GM12873 (cell line): ENCODE measurements around the gene APOBEC3A.

ENCODE experiments used
- TF ChIP-seq, protein P1 (sequence below): IDR thresholded peaks from 2 replicates; pipeline ENCODE4 v1.5.1; 2012; ENCODE audit warnings: low read depth, mild to moderate bottlenecking, moderate library complexity, low read length, control low read depth; ENCODE audit not compliant: insufficient read depth; ENCODE audit errors: missing control alignments

The APOBEC3A gene

DNA sequence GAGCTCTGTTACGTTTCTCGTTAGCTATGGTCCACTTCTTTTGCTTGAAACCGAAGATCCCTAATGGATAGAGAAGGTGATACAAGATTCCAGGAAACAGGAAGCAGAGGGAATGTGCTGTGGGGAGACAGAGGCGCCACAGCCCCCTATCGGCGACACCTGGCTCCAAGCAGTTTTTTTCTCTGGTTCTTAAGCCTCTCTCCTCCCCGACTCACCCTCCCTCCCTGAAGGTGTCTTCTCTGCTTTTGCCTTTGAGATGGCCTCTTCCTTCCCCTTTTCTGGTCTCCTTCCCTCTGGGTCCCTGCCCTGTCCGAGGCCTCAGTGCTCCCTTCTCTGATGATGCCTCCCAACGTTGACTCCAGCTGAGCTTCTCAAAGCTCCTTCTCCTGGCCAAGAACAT lies 14.2 kb upstream of the APOBEC3A start:
- TF ChIP-seq, protein P1, sequence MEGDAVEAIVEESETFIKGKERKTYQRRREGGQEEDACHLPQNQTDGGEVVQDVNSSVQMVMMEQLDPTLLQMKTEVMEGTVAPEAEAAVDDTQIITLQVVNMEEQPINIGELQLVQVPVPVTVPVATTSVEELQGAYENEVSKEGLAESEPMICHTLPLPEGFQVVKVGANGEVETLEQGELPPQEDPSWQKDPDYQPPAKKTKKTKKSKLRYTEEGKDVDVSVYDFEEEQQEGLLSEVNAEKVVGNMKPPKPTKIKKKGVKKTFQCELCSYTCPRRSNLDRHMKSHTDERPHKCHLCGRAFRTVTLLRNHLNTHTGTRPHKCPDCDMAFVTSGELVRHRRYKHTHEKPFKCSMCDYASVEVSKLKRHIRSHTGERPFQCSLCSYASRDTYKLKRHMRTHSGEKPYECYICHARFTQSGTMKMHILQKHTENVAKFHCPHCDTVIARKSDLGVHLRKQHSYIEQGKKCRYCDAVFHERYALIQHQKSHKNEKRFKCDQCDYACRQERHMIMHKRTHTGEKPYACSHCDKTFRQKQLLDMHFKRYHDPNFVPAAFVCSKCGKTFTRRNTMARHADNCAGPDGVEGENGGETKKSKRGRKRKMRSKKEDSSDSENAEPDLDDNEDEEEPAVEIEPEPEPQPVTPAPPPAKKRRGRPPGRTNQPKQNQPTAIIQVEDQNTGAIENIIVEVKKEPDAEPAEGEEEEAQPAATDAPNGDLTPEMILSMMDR, result peak; percentile 47

DNA sequence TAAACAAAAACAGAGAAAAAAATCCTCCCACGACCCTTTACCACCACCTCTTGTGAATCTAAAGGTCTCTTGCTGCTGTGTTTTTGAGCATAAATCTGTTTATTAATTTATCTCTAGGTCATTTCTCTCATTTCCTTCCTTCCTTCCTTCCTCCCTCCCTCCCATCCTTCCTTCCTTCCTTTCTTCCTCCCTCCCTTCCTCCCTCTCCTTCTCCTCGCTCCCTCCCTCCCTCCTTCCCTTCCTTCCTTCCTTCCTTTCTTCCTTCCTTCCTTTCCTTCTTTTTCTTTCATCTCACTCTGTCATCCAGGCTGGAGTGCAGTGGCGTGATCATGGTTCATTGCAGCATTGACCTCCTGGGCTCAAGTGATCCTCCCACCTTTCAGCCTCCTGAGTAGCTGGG lies 13.5 kb upstream of the APOBEC3A start:
- TF ChIP-seq, protein P1, result no peak

DNA sequence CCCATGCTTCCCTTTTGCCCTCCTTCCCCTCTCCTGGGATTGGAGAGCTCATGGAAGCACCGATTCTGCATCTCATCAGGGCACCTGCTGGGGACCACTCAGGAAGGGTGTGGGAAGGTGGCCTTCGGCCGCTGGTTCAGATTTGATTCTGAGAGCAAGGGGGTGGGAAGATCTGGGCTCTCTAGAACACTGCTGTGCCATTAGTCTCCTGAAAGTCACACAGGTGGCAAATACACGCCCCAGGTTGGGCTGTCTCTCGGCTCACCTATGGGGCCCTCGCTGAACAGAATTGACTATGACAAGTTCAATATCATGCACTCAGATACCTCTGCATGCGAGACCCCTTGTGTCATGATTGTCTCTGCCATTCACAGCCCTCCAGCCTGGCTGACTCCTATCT lies 12.8 kb upstream of the APOBEC3A start:
- TF ChIP-seq, protein P1, result no peak

DNA sequence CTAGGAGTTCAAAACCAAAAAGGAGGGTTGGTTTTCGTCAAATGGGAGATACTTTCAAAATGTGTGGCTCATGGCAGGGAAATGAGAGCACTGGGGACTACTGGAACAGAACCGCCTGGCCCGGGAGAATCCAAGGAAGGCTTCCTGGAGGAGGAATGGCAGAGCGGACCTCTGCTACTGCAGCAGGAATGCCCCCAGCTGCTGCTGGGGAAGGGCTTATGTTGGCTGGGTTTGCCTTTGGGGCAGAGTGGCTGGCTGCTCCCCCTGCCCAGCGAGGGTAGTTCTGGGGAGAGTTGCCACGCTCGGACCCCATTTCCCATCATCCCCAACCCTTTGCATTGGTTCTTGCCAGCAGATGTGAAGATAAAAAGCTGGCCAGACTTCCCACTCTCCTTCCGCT lies 10.6 kb upstream of the APOBEC3A start:
- TF ChIP-seq, protein P1, result no peak

DNA sequence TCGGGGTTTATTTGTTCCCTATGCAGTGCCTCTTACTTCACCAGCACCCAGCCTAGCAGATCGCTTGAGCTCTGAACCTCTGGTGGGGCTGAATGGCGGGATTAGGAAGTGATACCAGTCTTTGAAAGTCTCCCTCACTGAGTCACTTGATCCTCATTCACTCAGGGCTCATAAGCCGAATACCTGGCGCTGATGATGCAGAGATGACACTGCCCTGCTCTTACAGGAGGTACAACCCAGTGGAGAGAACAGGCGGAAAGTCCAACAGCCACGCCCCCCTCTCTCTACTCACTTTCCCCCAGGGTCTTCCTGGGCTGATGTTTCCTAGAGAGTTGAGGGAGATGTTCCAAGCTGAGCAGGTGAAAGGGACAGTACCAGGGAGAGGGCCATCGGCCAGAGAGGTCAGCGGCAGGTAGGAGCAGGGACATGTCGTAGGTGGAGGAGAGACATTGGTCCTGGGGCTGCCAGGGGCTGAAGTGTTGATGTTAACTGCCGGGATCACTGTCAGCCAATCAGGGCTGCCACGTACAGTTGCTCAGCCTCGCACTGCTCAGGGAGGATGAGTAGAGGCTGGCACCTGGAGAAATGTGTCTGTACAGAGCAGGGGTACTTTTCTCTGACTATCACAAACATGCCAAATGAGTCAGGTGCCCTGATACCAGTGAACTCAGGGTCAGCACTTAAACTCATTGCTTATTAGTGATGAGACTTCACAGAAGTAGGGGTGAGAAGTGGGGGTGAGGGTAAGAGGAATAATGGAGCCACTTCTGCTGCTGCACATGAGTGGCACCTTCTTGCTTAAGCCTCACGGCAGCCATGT lies 9.9 kb upstream of the APOBEC3A start:
- TF ChIP-seq, protein P1, result no peak

DNA sequence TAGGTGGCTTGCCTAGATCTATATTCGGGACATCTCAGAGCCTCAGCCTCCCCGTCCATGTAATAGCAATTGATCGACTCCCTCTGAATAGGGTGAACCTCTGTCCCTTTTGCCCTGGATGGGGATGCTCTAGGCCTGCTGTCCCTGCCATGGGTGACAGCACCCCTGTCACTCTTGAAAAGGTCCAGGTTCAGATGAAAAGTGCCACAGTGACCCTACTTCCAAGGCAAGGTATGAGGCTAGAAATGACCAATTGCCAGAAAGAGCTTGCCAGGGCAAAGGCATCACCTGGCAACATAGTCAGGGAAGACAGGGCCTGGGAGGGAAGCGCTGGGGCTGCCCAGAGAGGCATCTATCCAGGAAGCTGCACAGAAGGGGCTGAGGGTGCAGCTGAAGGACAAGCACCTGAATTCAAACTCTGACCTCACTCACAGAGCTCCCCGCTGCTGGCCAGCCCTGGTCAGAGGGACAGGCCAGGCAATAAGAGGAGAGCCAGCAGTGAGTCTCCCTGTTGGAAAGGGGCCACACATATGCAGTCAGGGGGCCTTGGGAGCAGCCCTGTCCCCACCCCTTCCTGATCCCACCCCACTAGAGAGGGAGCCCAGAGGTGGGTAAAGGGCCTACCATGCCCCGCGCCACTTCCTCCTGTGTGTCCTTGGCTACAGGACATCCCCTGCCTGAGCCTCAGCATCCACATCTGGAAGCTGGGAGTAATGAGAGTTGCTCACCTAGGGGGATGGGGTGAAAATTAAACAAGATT lies 9.0 kb upstream of the APOBEC3A start:
- TF ChIP-seq, protein P1, result no peak

DNA sequence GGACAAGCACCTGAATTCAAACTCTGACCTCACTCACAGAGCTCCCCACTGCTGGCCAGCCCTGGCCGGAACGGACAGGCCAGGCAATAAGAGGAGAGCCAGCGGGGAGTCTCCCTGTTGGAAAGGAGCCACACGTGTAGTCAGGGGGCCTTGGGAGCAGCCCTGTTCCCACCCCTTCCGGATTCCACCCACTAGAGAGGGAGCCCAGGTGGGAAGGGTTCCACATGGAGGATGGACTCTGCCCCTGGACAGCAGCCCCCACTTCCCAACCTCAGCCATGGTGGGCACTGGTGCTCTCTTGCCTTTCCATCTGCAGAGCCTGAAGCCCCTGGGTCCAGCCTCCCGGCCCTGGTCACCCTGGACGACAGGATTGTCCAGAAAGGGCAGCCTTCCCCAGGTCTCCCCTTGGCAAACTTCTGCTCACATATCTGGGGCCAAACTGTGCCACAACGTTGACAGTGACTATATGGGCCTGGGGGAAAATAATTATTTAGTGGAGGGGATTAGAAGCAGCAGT lies 7.5 kb upstream of the APOBEC3A start:
- TF ChIP-seq, protein P1, result no peak
